ENCODE measurements around the gene FBXO48.

GRCh38 chr2:68429311-68429826 lies 37.7 kb downstream of the FBXO48 start:
- TF ChIP-seq CTCF (IDR thresholded peaks at IDR 0.05) (no peak), POLR2A (IDR thresholded peaks at IDR 0.05) (no peak), EP300 (IDR thresholded peaks at IDR 0.05) (no peak)
